DOHH2 (cell line): Measurements from ENCODE around the gene SNX13.

Experiments used
- CTCF ChIP-seq: fragments of 200-600 bp; sonication (generic); IDR thresholded peaks from one replicate; pipeline ENCODE4 v1.5.1; 2014; ENCODE audit warnings: antibody characterized with exemption, mild to moderate bottlenecking, low read depth, low read length; ENCODE audit not compliant: poor library complexity, severe bottlenecking
- EZH2phosphoT487 ChIP-seq: fragments of 200-600 bp; sonication (generic); IDR thresholded peaks from 2 replicates; pipeline ENCODE4 v1.6.1; 2017; ENCODE audit warnings: borderline replicate concordance, mild to moderate bottlenecking, antibody characterized with exemption, low read length, moderate library complexity, mixed read lengths

- no peak for TF ChIP-seq CTCF
- no peak for TF ChIP-seq EZH2phosphoT487
Observed at GRCh38 chr7:17903337-17903736, 37.0 kb downstream of the SNX13 start.
